ENCODE results near the gene CARD9.

The CARD9 gene

GRCh38 chr9:136318776-136319241 is 54.7 kb downstream of the CARD9 start:
- no peak for TF ChIP-seq CTCF (IDR thresholded peaks at IDR 0.05)

GRCh38 chr9:136318111-136318775 is 55.2 kb downstream of the CARD9 start:
- no peak for TF ChIP-seq CTCF (IDR thresholded peaks at IDR 0.05)

GRCh38 chr9:136317695-136318094 is 55.8 kb downstream of the CARD9 start:
- TF ChIP-seq CTCF (IDR thresholded peaks at IDR 0.05), result no peak

GRCh38 chr9:136316896-136317676 is 56.4 kb downstream of the CARD9 start:
- TF ChIP-seq CTCF (IDR thresholded peaks at IDR 0.05), result no peak

GRCh38 chr9:136316271-136316751 is 57.2 kb downstream of the CARD9 start:
- no peak for TF ChIP-seq CTCF (IDR thresholded peaks at IDR 0.05)

GRCh38 chr9:136314944-136315343 is 58.5 kb downstream of the CARD9 start:
- no peak for TF ChIP-seq CTCF (IDR thresholded peaks at IDR 0.05)

- no peak for TF ChIP-seq CTCF (IDR thresholded peaks at IDR 0.05)
Measured at GRCh38 chr9:136314056-136314416, 59.4 kb downstream of the CARD9 start.
